SKM-1 treated with dmso at 0.1 percent for 144 hours (cell line): Measurements from ENCODE around the gene PPIAL4G.
A peak's percentile ranks its signal among the peaks of the same experiment; 100 is the strongest.
"Not testable (repeated sequence)": the region's sequence is repeated elsewhere in the genome, so short reads cannot be mapped to it uniquely, and the experiment has no call there.

Experiments
- DNase-seq: peaks from one replicate; lab custom pipeline; 2025; ENCODE audit not compliant: unreplicated experiment; lab: John Stamatoyannopoulos, UW

PPIAL4G gene

GRCh38 chr1:148483029-148483428 is at the start of gene PPIAL4G:
Gene PPIAL4G, minus strand, starts transcription at chr1:148483302. Its CDS starts 50 bp downstream, at chr1:148483252.
- not testable (repeated sequence) for DNase-seq

- not testable (repeated sequence) for DNase-seq
Observed at GRCh38 chr1:148532158-148532557, 49.1 kb upstream of the PPIAL4G start.

GRCh38 chr1:148529101-148529567 is 46.0 kb upstream of the PPIAL4G start:
- DNase-seq = not testable (repeated sequence)

GRCh38 chr1:148528591-148528990 is 45.5 kb upstream of the PPIAL4G start:
- DNase-seq = not testable (repeated sequence)

GRCh38 chr1:148526587-148526986 is 43.5 kb upstream of the PPIAL4G start:
- DNase-seq = not testable (repeated sequence)

GRCh38 chr1:148523205-148524144 is 40.4 kb upstream of the PPIAL4G start:
- DNase-seq = not testable (repeated sequence)

- peak; percentile 95 for DNase-seq
Observed at GRCh38 chr1:148522561-148523204, 39.6 kb upstream of the PPIAL4G start.

GRCh38 chr1:148522072-148522471 is 39.0 kb upstream of the PPIAL4G start:
- DNase-seq = peak; percentile 78

GRCh38 chr1:148514310-148514709 is 31.2 kb upstream of the PPIAL4G start:
- DNase-seq = not testable (repeated sequence)

- DNase-seq = not testable (repeated sequence)
Observed at GRCh38 chr1:148512571-148513184, 29.6 kb upstream of the PPIAL4G start.

GRCh38 chr1:148493933-148494332 is 10.8 kb upstream of the PPIAL4G start:
- DNase-seq = not testable (repeated sequence)

GRCh38 chr1:148481134-148481533 is 2.0 kb downstream of the PPIAL4G start:
- not testable (repeated sequence) for DNase-seq

- DNase-seq = not testable (repeated sequence)
Observed at GRCh38 chr1:148459694-148460093, 23.4 kb downstream of the PPIAL4G start.

GRCh38 chr1:148458901-148459581 is 24.1 kb downstream of the PPIAL4G start:
- not testable (repeated sequence) for DNase-seq

- not testable (repeated sequence) for DNase-seq
Observed at GRCh38 chr1:148458398-148458797, 24.7 kb downstream of the PPIAL4G start.

GRCh38 chr1:148452845-148453244 is 30.3 kb downstream of the PPIAL4G start:
- not testable (repeated sequence) for DNase-seq

GRCh38 chr1:148439654-148440325 is 43.3 kb downstream of the PPIAL4G start:
- not testable (repeated sequence) for DNase-seq

- no peak for DNase-seq
Observed at GRCh38 chr1:148435406-148435805, 47.7 kb downstream of the PPIAL4G start.

GRCh38 chr1:148434832-148435231 is 48.3 kb downstream of the PPIAL4G start:
- no peak for DNase-seq

- DNase-seq = not testable (repeated sequence)
Observed at GRCh38 chr1:148432916-148433317, 50.2 kb downstream of the PPIAL4G start.
